ENCODE data around the gene CHL1.

DNA sequence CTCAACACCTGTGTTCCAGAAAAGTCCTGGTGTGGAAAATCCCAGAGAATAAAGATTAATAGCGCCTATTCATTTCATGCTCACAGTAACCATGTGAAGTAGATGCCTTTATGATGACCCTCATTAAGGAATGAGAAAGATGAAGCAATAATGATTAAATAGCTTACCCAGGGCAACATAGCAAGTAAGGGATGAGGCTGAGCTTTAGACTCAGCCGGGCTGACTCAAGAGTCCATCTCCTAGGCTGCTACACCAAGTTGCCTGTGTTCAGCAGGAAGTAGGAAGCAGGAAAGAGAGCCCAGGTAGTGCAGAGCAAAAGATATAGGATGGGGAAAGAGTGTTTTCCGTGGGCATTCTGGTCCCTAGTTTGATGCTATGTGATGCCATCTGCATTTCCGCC, 256.5 kb downstream of the CHL1 start:
- no peak for TF ChIP-seq CTCF (IDR thresholded peaks at IDR 0.05)
- no peak for TF ChIP-seq POLR2A (IDR thresholded peaks at IDR 0.05)
- no peak for TF ChIP-seq POLR2AphosphoS5 (IDR thresholded peaks at IDR 0.05)
- no peak for TF ChIP-seq EP300 (IDR thresholded peaks at IDR 0.05)

Data from gastroesophageal sphincter (tissue), 3 donors.